ENCODE measurements around the gene FPGS. TPM values are rescaled to one million over a fixed set of nuclear protein-coding genes. Genes with fewer than 3 reads are reported as not detected.

FPGS gene
- total RNA-seq, 2 donors from 2014 or later = 58.4 to 80.4 TPM

GRCh38 chr9:127826253-127826913 lies 23.7 kb downstream of the FPGS start:
- H3K4me1 ChIP-seq = peaks cover 15% of the 10 kb centered on the region
- ATAC-seq (no peak), DNase-seq (no peak)
- TF ChIP-seq POLR2A (IDR thresholded peaks at IDR 0.05) = no peak
- no peak for TF ChIP-seq CTCF (IDR thresholded peaks at IDR 0.05)
- H3K27ac ChIP-seq = peak overlapping the region in 1 of 4 donors; percentile 17
- no peaks in the 10 kb centered on the region for H3K9me3 ChIP-seq
- H3K27me3 ChIP-seq = no peaks in the 10 kb centered on the region
- no peak overlapping the region for H3K4me3 ChIP-seq
- 58 to 70% methylated on average over 5 to 7 of the region's 7 CpGs for WGBS, 2 donors
- H3K36me3 ChIP-seq (replicated peaks in 1 of 2; ENCODE audit: insufficient read depth in 1 of 2, low read depth in 2 of 2) = no peaks in the 10 kb centered on the region
- intact Hi-C loops (cut with DNase I) = no loop called here

- H3K27me3 ChIP-seq = no peaks in the 10 kb centered on the region
- TF ChIP-seq CTCF (IDR thresholded peaks at IDR 0.05) = peak in 2 of 7 experiments; percentile 16 to 24
- peak; percentile 33 to 65 (median 64) for TF ChIP-seq POLR2A (IDR thresholded peaks at IDR 0.05)
- no peaks in the 10 kb centered on the region for H3K9me3 ChIP-seq
- intact Hi-C loops (cut with DNase I) = no loop called here
- 5 to 13% methylated on average over 18 to 34 of the region's 34 CpGs for WGBS, 2 donors
- H3K4me1 ChIP-seq = peaks cover 29% of the 10 kb centered on the region
- DNase-seq (peak; percentile 76 to 85 (median 83)), ATAC-seq (peak; percentile 81)
- H3K36me3 ChIP-seq (replicated peaks in 1 of 2; ENCODE audit: insufficient read depth in 1 of 2, low read depth in 2 of 2) = no peaks in the 10 kb centered on the region
- H3K4me3 ChIP-seq = no peak overlapping the region
- H3K27ac ChIP-seq = peak overlapping the region in 3 of 4 donors; percentile 50 to 68 (median 58)
These were observed 25.8 kb downstream of the FPGS start for GRCh38 chr9:127828262-127829031.

- ATAC-seq (no peak), DNase-seq (no peak)
- Histone ChIP-seq H3K27ac (peak overlapping the region in 2 of 4 donors; percentile 58 to 68), H3K36me3 (replicated peaks in 1 of 2; ENCODE audit: insufficient read depth in 1 of 2, low read depth in 2 of 2) (no peaks in the 10 kb centered on the region), H3K27me3 (no peaks in the 10 kb centered on the region), H3K4me1 (peaks cover 29% of the 10 kb centered on the region), H3K9me3 (no peaks in the 10 kb centered on the region), H3K4me3 (no peak overlapping the region)
- intact Hi-C loops (cut with DNase I) = no loop called here
- TF ChIP-seq CTCF (IDR thresholded peaks at IDR 0.05) (no peak), POLR2A (IDR thresholded peaks at IDR 0.05) (no peak)
- 86 to 91% methylated on average over 6 of the region's 6 CpGs for WGBS, 2 donors
These were observed 26.7 kb downstream of the FPGS start for GRCh38 chr9:127829205-127829906.

- intact Hi-C loops (cut with DNase I) = no loop called here
- no peaks in the 10 kb centered on the region for H3K9me3 ChIP-seq
- H3K27me3 ChIP-seq = no peaks in the 10 kb centered on the region
- H3K27ac ChIP-seq = peak overlapping the region in 2 of 4 donors; percentile 65 to 80
- H3K4me1 ChIP-seq = peaks cover 47% of the 10 kb centered on the region
- 53 to 67% methylated on average over 7 of the region's 7 CpGs for WGBS, 2 donors
- H3K36me3 ChIP-seq (replicated peaks in 1 of 2; ENCODE audit: insufficient read depth in 1 of 2, low read depth in 2 of 2) = no peaks in the 10 kb centered on the region
- DNase-seq (peak in 1 of 4 donors; percentile 49), ATAC-seq (peak; percentile 18)
- TF ChIP-seq POLR2A (IDR thresholded peaks at IDR 0.05) (no peak), CTCF (IDR thresholded peaks at IDR 0.05) (no peak)
- H3K4me3 ChIP-seq = no peak overlapping the region
These were observed 29.6 kb downstream of the FPGS start for GRCh38 chr9:127832248-127832647.

Data from body of pancreas (tissue), 4 donors.